KMS-11 (cell line): ENCODE data around the gene CCDC148.

Source experiments
- H2AFZ ChIP-seq: fragments of 200-600 bp; sonication (generic); 2 replicates; pipeline ENCODE4 v1.6.1; 2016; ENCODE audit warnings: antibody characterized with exemption, mixed run types, low read depth
- H3K27ac ChIP-seq: fragments of 200-600 bp; sonication (generic); 2 replicates; pipeline ENCODE4 v1.6.1; 2016; ENCODE audit warnings: mild to moderate bottlenecking, mixed run types
- H3K27me3 ChIP-seq: fragments of 200-600 bp; sonication (generic); 2 replicates; pipeline ENCODE4 v1.6.1; 2017; ENCODE audit warnings: mild to moderate bottlenecking, low read depth, mixed run types, moderate library complexity; ENCODE audit not compliant: insufficient read depth
- H3K36me3 ChIP-seq: fragments of 200-600 bp; sonication (generic); 2 replicates; pipeline ENCODE4 v1.6.1; 2017; ENCODE audit warnings: mild to moderate bottlenecking, mixed run types; ENCODE audit not compliant: insufficient read depth
- H3K4me1 ChIP-seq: fragments of 200-600 bp; sonication (generic); 2 replicates; pipeline ENCODE4 v1.6.1; 2016; ENCODE audit warnings: mild to moderate bottlenecking, low read depth, mixed run types; ENCODE audit not compliant: poor library complexity, severe bottlenecking
- H3K4me2 ChIP-seq: fragments of 200-600 bp; sonication (generic); 2 replicates; pipeline ENCODE4 v1.7.0; 2016; ENCODE audit warnings: mild to moderate bottlenecking, mixed run types
- H3K4me3 ChIP-seq: fragments of 200-600 bp; sonication (generic); IDR thresholded peaks from 2 replicates; pipeline ENCODE4 v1.6.1; 2017; ENCODE audit warnings: low read depth, low read length, mixed read lengths; ENCODE audit not compliant: insufficient read depth
- H3K79me2 ChIP-seq: fragments of 200-600 bp; sonication (generic); 2 replicates; pipeline ENCODE4 v1.6.1; 2016; ENCODE audit warnings: low read depth, mixed run types; ENCODE audit not compliant: insufficient read depth
- H3K9ac ChIP-seq: fragments of 200-600 bp; sonication (generic); 2 replicates; pipeline ENCODE4 v1.6.1; 2016; ENCODE audit warnings: mild to moderate bottlenecking, mixed run types
- H4K20me1 ChIP-seq: fragments of 200-600 bp; sonication (generic); 2 replicates; pipeline ENCODE4 v1.6.1; 2016; ENCODE audit warnings: mild to moderate bottlenecking, mixed run types; ENCODE audit not compliant: insufficient read depth
- CTCF ChIP-seq: fragments of 200-600 bp; sonication (generic); conservative IDR thresholded peaks from 2 replicates; pipeline ENCODE4 v1.6.1; 2017; ENCODE audit warnings: low read depth, mild to moderate bottlenecking, antibody characterized with exemption, low read length, moderate library complexity, mixed read lengths

CCDC148 gene

GRCh38 chr2:158184556-158185343 is 271.8 kb downstream of the CCDC148 start:
- H3K4me1 ChIP-seq, result peaks cover 18% of the 10 kb centered on the region

GRCh38 chr2:158184001-158184400 is 272.6 kb downstream of the CCDC148 start:
- no peak overlapping the region for H3K4me2 ChIP-seq

More at GRCh38 chr2:158184556-158185343, 271.8 kb downstream of the CCDC148 start:
- no peak overlapping the region for H2AFZ ChIP-seq
- H3K27me3 ChIP-seq, result no peaks in the 10 kb centered on the region
- H3K4me2 ChIP-seq, result no peak overlapping the region
- H3K36me3 ChIP-seq, result no peaks in the 10 kb centered on the region
- no peak overlapping the region for H3K4me3 ChIP-seq
- H4K20me1 ChIP-seq, result no peaks in the 10 kb centered on the region
- no peak overlapping the region for H3K27ac ChIP-seq
- no peak overlapping the region for H3K9ac ChIP-seq
- no peak for TF ChIP-seq CTCF
- H3K79me2 ChIP-seq, result no peaks in the 10 kb centered on the region

GRCh38 chr2:158182676-158183295 is 273.8 kb downstream of the CCDC148 start:
- no peaks in the 10 kb centered on the region for H4K20me1 ChIP-seq
- H3K4me3 ChIP-seq, result no peak overlapping the region
- TF ChIP-seq CTCF, result no peak
- H3K9ac ChIP-seq, result no peak overlapping the region
- no peaks in the 10 kb centered on the region for H3K4me1 ChIP-seq
- H3K4me2 ChIP-seq, result no peak overlapping the region
- H3K27ac ChIP-seq, result no peak overlapping the region
- H2AFZ ChIP-seq, result no peak overlapping the region
- H3K27me3 ChIP-seq, result no peaks in the 10 kb centered on the region
- H3K36me3 ChIP-seq, result no peaks in the 10 kb centered on the region
- no peaks in the 10 kb centered on the region for H3K79me2 ChIP-seq

More at GRCh38 chr2:158184001-158184400, 272.6 kb downstream of the CCDC148 start:
- Histone ChIP-seq H3K4me3 (no peak overlapping the region), H4K20me1 (no peaks in the 10 kb centered on the region), H3K36me3 (no peaks in the 10 kb centered on the region), H3K9ac (no peak overlapping the region), H3K27ac (no peak overlapping the region), H2AFZ (no peak overlapping the region), H3K79me2 (no peaks in the 10 kb centered on the region), H3K27me3 (no peaks in the 10 kb centered on the region), H3K4me1 (peaks cover 10% of the 10 kb centered on the region)
- TF ChIP-seq CTCF, result no peak

- Histone ChIP-seq H3K4me1 (no peaks in the 10 kb centered on the region), H3K27ac (no peak overlapping the region), H3K27me3 (no peaks in the 10 kb centered on the region), H3K9ac (no peak overlapping the region), H2AFZ (no peak overlapping the region), H4K20me1 (no peaks in the 10 kb centered on the region), H3K79me2 (no peaks in the 10 kb centered on the region), H3K4me2 (no peak overlapping the region), H3K36me3 (no peaks in the 10 kb centered on the region), H3K4me3 (no peak overlapping the region)
- TF ChIP-seq CTCF, result no peak
Observed at GRCh38 chr2:158181171-158181570, 275.4 kb downstream of the CCDC148 start.
